KBM-7 (cell line): ENCODE data around the gene SPACA5B.
"Not testable (repeated sequence)": the region's sequence is repeated elsewhere in the genome, so short reads cannot be mapped to it uniquely, and the experiment has no call there.

Source experiments
- DNase-seq: peaks from one replicate; pipeline ENCODE4 v3.0.0-alpha.2; 2015
- in situ Hi-C: fragments of 300-500 bp; cut with MboI; formaldehyde crosslinking; loops from 2 replicates; pipeline ENCODE4 v1.14.3; 2020; ENCODE audit warnings: low sequenced_read_pairs, low pct_unique_long_range_greater_than_20kb, mixed read lengths

The SPACA5B gene

DNA sequence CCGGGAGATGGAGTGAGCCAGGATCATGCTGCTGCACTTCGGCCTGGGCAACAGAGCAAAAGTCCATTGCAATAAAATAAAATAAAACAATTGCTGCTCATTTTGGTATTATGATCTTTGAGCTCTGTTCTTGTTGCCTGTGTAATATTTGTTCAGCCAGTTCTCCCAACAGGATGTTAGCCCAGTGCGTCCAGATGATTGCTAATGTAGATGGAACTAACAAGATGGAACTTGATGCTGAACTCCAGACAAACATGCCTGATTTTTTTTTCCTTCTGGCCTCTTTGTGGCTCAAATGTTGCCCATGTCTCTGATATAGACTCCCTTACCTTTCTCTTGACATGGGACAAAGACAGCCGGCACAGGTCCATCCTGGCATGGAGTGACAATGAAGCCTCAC lies 50.4 kb downstream of the SPACA5B start:
- in situ Hi-C loops = loop anchor here (25.0 kb wide), 1 partner anchor 106 kb away; no protein-coding TSS in a partner anchor
- DNase-seq = no peak

DNA sequence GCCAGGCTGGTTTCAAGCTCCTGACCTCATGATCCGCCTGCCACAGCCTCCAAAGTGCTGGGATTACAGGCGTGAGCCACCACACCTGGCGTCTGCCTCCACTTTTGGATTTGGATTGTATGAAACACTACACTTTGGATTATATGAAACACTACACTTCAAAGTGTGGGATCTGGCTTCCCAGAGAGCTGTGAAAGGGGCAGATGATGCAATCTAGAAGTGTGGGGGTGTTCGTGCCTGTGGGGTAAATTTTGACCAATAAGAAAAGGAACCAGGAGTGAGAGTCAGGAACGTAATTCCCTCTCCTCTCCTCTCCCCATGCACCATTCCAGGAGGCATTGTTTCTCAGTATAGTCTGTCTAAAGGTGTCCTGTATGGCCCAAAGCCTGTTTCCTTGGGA lies 51.5 kb downstream of the SPACA5B start:
- not testable (repeated sequence) for DNase-seq
- in situ Hi-C loops = loop anchor here (25.0 kb wide), 1 partner anchor 105 kb away; no protein-coding TSS in a partner anchor
